Measurements from ENCODE around the gene MORC1. TPM values are rescaled to one million over a fixed set of nuclear protein-coding genes. Genes with fewer than 3 reads are reported as not detected.

MORC1 gene
- total RNA-seq, 1 donor from 2014 or later = not detected

- intact Hi-C loops (cut with micrococcal nuclease) = no loop called here
- Histone ChIP-seq H3K27ac (replicated peaks) (no peak overlapping the region), H3K36me3 (no peaks in the 10 kb centered on the region), H3K27me3 (ENCODE audit: low read depth) (no peaks in the 10 kb centered on the region), H3K4me3 (no peak overlapping the region), H3K4me1 (peaks cover 18% of the 10 kb centered on the region), H3K9me3 (replicated peaks) (peaks cover under 1% of the 10 kb centered on the region)
- DNase-seq = no peak
- TF ChIP-seq, protein P1, sequence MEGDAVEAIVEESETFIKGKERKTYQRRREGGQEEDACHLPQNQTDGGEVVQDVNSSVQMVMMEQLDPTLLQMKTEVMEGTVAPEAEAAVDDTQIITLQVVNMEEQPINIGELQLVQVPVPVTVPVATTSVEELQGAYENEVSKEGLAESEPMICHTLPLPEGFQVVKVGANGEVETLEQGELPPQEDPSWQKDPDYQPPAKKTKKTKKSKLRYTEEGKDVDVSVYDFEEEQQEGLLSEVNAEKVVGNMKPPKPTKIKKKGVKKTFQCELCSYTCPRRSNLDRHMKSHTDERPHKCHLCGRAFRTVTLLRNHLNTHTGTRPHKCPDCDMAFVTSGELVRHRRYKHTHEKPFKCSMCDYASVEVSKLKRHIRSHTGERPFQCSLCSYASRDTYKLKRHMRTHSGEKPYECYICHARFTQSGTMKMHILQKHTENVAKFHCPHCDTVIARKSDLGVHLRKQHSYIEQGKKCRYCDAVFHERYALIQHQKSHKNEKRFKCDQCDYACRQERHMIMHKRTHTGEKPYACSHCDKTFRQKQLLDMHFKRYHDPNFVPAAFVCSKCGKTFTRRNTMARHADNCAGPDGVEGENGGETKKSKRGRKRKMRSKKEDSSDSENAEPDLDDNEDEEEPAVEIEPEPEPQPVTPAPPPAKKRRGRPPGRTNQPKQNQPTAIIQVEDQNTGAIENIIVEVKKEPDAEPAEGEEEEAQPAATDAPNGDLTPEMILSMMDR (IDR thresholded peaks at IDR 0.05; ENCODE audit: borderline replicate concordance) = no peak
Measured at GRCh38 chr3:109070211-109070610, 47.7 kb downstream of the MORC1 start.

GRCh38 chr3:109066864-109067263 is 51.1 kb downstream of the MORC1 start:
- no peak for DNase-seq
- no peak overlapping the region for H3K4me3 ChIP-seq
- H3K27ac ChIP-seq (replicated peaks) = no peak overlapping the region
- H3K9me3 ChIP-seq (replicated peaks) = no peaks in the 10 kb centered on the region
- peaks cover 11% of the 10 kb centered on the region for H3K4me1 ChIP-seq
- no peaks in the 10 kb centered on the region for H3K36me3 ChIP-seq
- TF ChIP-seq, protein P1 (IDR thresholded peaks at IDR 0.05; ENCODE audit: borderline replicate concordance) = no peak
- intact Hi-C loops (cut with micrococcal nuclease) = no loop called here
- H3K27me3 ChIP-seq (ENCODE audit: low read depth) = no peaks in the 10 kb centered on the region

DNA sequence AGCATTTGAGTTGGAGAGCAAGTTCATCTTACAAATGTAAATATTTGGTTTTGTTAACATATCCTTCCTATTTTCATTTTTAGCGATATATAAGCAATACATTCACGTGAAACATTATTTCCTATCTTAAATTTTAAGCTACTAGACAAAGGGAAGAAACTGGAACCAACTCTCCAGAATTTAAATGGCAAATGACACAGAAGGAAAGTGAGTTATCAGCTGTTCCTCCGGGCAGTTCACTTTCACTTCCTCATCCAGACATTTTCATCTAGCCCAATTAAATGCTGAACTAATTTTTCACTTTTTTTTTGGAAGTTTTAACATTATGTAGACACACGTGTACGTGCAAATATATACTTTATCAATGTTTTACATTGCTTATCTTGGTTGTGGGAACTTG is 58.7 kb downstream of the MORC1 start:
- Histone ChIP-seq H3K27me3 (ENCODE audit: low read depth) (no peaks in the 10 kb centered on the region), H3K9me3 (replicated peaks) (no peaks in the 10 kb centered on the region), H3K27ac (replicated peaks) (no peak overlapping the region), H3K4me1 (no peaks in the 10 kb centered on the region), H3K36me3 (no peaks in the 10 kb centered on the region), H3K4me3 (no peak overlapping the region)
- DNase-seq = no peak
- intact Hi-C loops (cut with micrococcal nuclease) = no loop called here
- TF ChIP-seq, protein P1 (IDR thresholded peaks at IDR 0.05; ENCODE audit: borderline replicate concordance) = no peak

GRCh38 chr3:109057616-109058015 is 60.3 kb downstream of the MORC1 start:
- Histone ChIP-seq H3K9me3 (replicated peaks) (peaks cover 8% of the 10 kb centered on the region), H3K4me1 (no peaks in the 10 kb centered on the region), H3K27me3 (ENCODE audit: low read depth) (no peaks in the 10 kb centered on the region), H3K4me3 (no peak overlapping the region), H3K27ac (replicated peaks) (no peak overlapping the region), H3K36me3 (no peaks in the 10 kb centered on the region)
- intact Hi-C loops (cut with micrococcal nuclease) = no loop called here
- TF ChIP-seq, protein P1 (IDR thresholded peaks at IDR 0.05; ENCODE audit: borderline replicate concordance) = no peak
- no peak for DNase-seq

GRCh38 chr3:109057056-109057455 is 60.9 kb downstream of the MORC1 start:
- TF ChIP-seq, protein P1 (IDR thresholded peaks at IDR 0.05; ENCODE audit: borderline replicate concordance) = no peak

More at GRCh38 chr3:109057056-109057455, 60.9 kb downstream of the MORC1 start:
- intact Hi-C loops (cut with micrococcal nuclease) = no loop called here
- Histone ChIP-seq H3K27me3 (ENCODE audit: low read depth) (no peaks in the 10 kb centered on the region), H3K27ac (replicated peaks) (no peak overlapping the region), H3K4me1 (no peaks in the 10 kb centered on the region), H3K4me3 (no peak overlapping the region), H3K9me3 (replicated peaks) (peaks cover 13% of the 10 kb centered on the region), H3K36me3 (no peaks in the 10 kb centered on the region)
- no peak for DNase-seq
